CD14-positive monocyte (primary cell): ENCODE results near the gene SLC10A1. TPM values are rescaled to one million over a fixed set of nuclear protein-coding genes. Genes with fewer than 3 reads are reported as not detected.

ENCODE experiments used
- DNase-seq, 3 donors: peaks; one replicate each; pipeline ENCODE4 v3.0.0-alpha.2; 2011 to 2022
- H2AFZ ChIP-seq: 2 replicates; pipeline ENCODE4 v1.6.0; 2012; ENCODE audit warnings: mild to moderate bottlenecking, low read depth, low read length, inconsistent platforms; ENCODE audit not compliant: insufficient read depth, poor library complexity, severe bottlenecking
- H3K27ac ChIP-seq, 2 donors: 1 replicate in 1 of 2; 2 replicates in 1 of 2; pipeline ENCODE4 v1.5.1; 2012 to 2013; ENCODE audit warnings: low read length in 2 of 2, control low read depth in 1 of 2, inconsistent platforms in 1 of 2, low read depth in 1 of 2, mild to moderate bottlenecking in 1 of 2
- H3K27me3 ChIP-seq, 2 donors: one replicate each; pipeline versions ENCODE4 v1.6.0 to v1.6.1; 2011 to 2013; ENCODE audit warnings: low read length in 2 of 2; ENCODE audit not compliant: control insufficient read depth in 2 of 2, insufficient read depth in 2 of 2
- H3K36me3 ChIP-seq, 2 donors: replicated peaks in 1 of 2; 1 replicate in 1 of 2; 2 replicates in 1 of 2; pipeline versions ENCODE4 v1.5.1 to v1.6.1; 2012 to 2013; ENCODE audit warnings: low read length in 2 of 2, control low read depth in 1 of 2, inconsistent platforms in 1 of 2, mild to moderate bottlenecking in 1 of 2; ENCODE audit not compliant: insufficient read depth in 2 of 2, control insufficient read depth in 1 of 2
- H3K4me1 ChIP-seq, 2 donors: 1 replicate in 1 of 2; 2 replicates in 1 of 2; pipeline versions ENCODE4 v1.5.1 to v1.6.1; 2012 to 2013; ENCODE audit warnings: low read length in 2 of 2, control low read depth in 1 of 2, inconsistent platforms in 1 of 2, mild to moderate bottlenecking in 1 of 2, moderate library complexity in 1 of 2; ENCODE audit not compliant: insufficient read depth in 2 of 2, control insufficient read depth in 1 of 2
- H3K4me2 ChIP-seq: replicated peaks from 2 replicates; pipeline ENCODE3; 2012; ENCODE audit warnings: low read length, moderate library complexity, mild to moderate bottlenecking; ENCODE audit not compliant: poor library complexity, severe bottlenecking; ENCODE audit errors: extremely low read depth
- H3K4me3 ChIP-seq, 3 experiments: fragments of 200-600 bp in 1 of 3; sonication (generic) in 1 of 3; replicated peaks in 1 of 3; 1 replicate in 2 of 3; 2 replicates in 1 of 3; pipeline ENCODE4 v1.5.1; 2011 to 2013; ENCODE audit warnings: low read length in 3 of 3, mild to moderate bottlenecking in 3 of 3, control low read depth in 2 of 3, low read depth in 2 of 3, inconsistent platforms in 1 of 3, moderate library complexity in 1 of 3
- H3K79me2 ChIP-seq: 2 replicates; pipeline ENCODE4 v1.6.0; 2012; ENCODE audit warnings: mild to moderate bottlenecking, control low read depth, inconsistent platforms, low read length, moderate library complexity; ENCODE audit not compliant: insufficient read depth
- H3K9ac ChIP-seq: 2 replicates; pipeline ENCODE4 v1.6.0; 2017; ENCODE audit warnings: low read length, mild to moderate bottlenecking; ENCODE audit not compliant: insufficient read depth, poor library complexity, severe bottlenecking
- H3K9me3 ChIP-seq, 2 donors: replicated peaks in 1 of 2; 1 replicate in 1 of 2; 2 replicates in 1 of 2; pipeline versions ENCODE4 v1.5.1 to v1.6.1; 2012 to 2013; ENCODE audit warnings: low read length in 2 of 2, control low read depth in 1 of 2; ENCODE audit not compliant: control insufficient read depth in 1 of 2, insufficient read depth in 1 of 2
- H4K20me1 ChIP-seq: 2 replicates; pipeline ENCODE4 v1.6.0; 2012; ENCODE audit warnings: mild to moderate bottlenecking, low read length, control low read depth, moderate library complexity; ENCODE audit not compliant: insufficient read depth
- H3K27ac Mint-ChIP-seq, 7 donors: one replicate each; pipeline ENCODE4 v1.8.0; 2020; ENCODE audit warnings: mild to moderate bottlenecking in 7 of 7, mixed read lengths in 7 of 7, moderate library complexity in 6 of 7, inconsistent platforms in 2 of 7
- H3K27me3 Mint-ChIP-seq, 3 donors: one replicate each; pipeline ENCODE4 v1.8.0; 2021 to 2022; ENCODE audit warnings: low read depth in 3 of 3, mild to moderate bottlenecking in 3 of 3, mixed read lengths in 3 of 3, moderate library complexity in 3 of 3, inconsistent platforms in 1 of 3
- H3K36me3 Mint-ChIP-seq, 2 donors: one replicate each; pipeline ENCODE4 v1.8.0; 2020; ENCODE audit warnings: mixed read lengths in 2 of 2, inconsistent platforms in 1 of 2, mild to moderate bottlenecking in 1 of 2
- H3K4me1 Mint-ChIP-seq: one replicate; pipeline ENCODE4 v1.8.0; 2020; ENCODE audit warnings: mild to moderate bottlenecking, mixed read lengths
- H3K4me3 Mint-ChIP-seq, 2 donors: one replicate each; pipeline ENCODE4 v1.8.0; 2020; ENCODE audit warnings: mild to moderate bottlenecking in 2 of 2, mixed read lengths in 2 of 2, moderate library complexity in 1 of 2
- H3K9me3 Mint-ChIP-seq, 7 donors: one replicate each; pipeline ENCODE4 v1.8.0; 2020 to 2022; ENCODE audit warnings: mixed read lengths in 7 of 7, mild to moderate bottlenecking in 6 of 7, moderate library complexity in 6 of 7, inconsistent platforms in 2 of 7
- WGBS: methylation state at CpG from one replicate; pipeline ENCODE4 v1.1.5; 2013; ENCODE audit warnings: missing lambda C conversion rate; ENCODE audit not compliant: insufficient coverage; 5-methylcytosine and 5-hydroxymethylcytosine counted together
- intact Hi-C, 2 donors: fragments of 100-400 bp; cut with micrococcal nuclease; formaldehyde crosslinking; loops; one replicate each; pipeline versions ENCODE4 v1.15.0 to v1.15.1; 2023
- polyA plus RNA-seq, 3 donors: library from polyadenylated mRNA; depleted of rRNA in 1 of 3; unstranded in 2 of 3; stranded (reverse) in 1 of 3; fragments of 300-500 nt in 2 of 3; fragments of >200 nt in 1 of 3; fragmentation: Illumina TruSeq in 2 of 3; gene quantifications; 1 replicate in 2 of 3; 2 replicates in 1 of 3; pipeline ENCODE4 v1.2.3, GENCODE V29; 2012 to 2021
- TF ChIP-seq, protein P1 (sequence below): fragments of 200-600 bp; IDR thresholded peaks from one replicate; pipeline ENCODE4 v1.8.0; 2022; ENCODE audit warnings: antibody characterized with exemption, mild to moderate bottlenecking

The SLC10A1 gene
- polyA plus RNA-seq, 3 donors: 0.09 TPM; not detected in 2

DNA sequence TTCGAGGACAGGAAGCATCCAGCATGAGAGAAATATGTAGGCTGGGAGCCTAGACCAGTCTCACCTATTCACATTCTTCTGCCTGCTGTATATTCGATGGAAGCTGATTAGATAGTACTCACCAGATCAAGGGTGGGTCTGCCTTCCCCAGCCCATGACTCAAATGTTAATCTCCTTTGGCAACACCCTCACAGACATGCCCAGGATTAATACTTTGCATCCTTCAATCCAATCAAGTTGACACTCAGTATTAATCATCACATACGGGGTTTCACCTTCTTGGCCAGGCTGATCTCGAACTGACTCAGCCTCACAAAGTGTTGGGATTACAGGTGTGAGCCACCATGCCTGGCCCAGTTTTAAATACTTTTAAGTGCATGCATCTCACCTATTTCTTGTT, 30.5 kb upstream of the SLC10A1 start:
- no peak for DNase-seq
- H4K20me1 ChIP-seq: no peaks in the 10 kb centered on the region
- H3K27me3 Mint-ChIP-seq: peaks cover 2 to 7% (median 3%) of the 10 kb centered on the region in 3 donors
- H3K9ac ChIP-seq: no peak overlapping the region
- H3K9me3 ChIP-seq: no peaks in the 10 kb centered on the region
- H2AFZ ChIP-seq: no peak overlapping the region
- H3K27ac ChIP-seq: no peak overlapping the region
- H3K4me3 ChIP-seq: no peak overlapping the region
- H3K4me3 Mint-ChIP-seq: no peak overlapping the region
- TF ChIP-seq, protein P1, sequence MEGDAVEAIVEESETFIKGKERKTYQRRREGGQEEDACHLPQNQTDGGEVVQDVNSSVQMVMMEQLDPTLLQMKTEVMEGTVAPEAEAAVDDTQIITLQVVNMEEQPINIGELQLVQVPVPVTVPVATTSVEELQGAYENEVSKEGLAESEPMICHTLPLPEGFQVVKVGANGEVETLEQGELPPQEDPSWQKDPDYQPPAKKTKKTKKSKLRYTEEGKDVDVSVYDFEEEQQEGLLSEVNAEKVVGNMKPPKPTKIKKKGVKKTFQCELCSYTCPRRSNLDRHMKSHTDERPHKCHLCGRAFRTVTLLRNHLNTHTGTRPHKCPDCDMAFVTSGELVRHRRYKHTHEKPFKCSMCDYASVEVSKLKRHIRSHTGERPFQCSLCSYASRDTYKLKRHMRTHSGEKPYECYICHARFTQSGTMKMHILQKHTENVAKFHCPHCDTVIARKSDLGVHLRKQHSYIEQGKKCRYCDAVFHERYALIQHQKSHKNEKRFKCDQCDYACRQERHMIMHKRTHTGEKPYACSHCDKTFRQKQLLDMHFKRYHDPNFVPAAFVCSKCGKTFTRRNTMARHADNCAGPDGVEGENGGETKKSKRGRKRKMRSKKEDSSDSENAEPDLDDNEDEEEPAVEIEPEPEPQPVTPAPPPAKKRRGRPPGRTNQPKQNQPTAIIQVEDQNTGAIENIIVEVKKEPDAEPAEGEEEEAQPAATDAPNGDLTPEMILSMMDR: no peak
- no peak overlapping the region for H3K27ac Mint-ChIP-seq
- H3K4me2 ChIP-seq: no peak overlapping the region
- peaks cover 0 to 3% (median 0%) of the 10 kb centered on the region in 7 donors for H3K9me3 Mint-ChIP-seq
- intact Hi-C loops: no loop called here
- H3K36me3 Mint-ChIP-seq: no peaks in the 10 kb centered on the region
- H3K4me1 ChIP-seq: no peaks in the 10 kb centered on the region
- WGBS: 86% methylated on average over 2 of the region's 4 CpGs
- H3K79me2 ChIP-seq: no peaks in the 10 kb centered on the region
- no peaks in the 10 kb centered on the region for H3K36me3 ChIP-seq
- H3K4me1 Mint-ChIP-seq: no peaks in the 10 kb centered on the region
- H3K27me3 ChIP-seq: no peaks in the 10 kb centered on the region

DNA sequence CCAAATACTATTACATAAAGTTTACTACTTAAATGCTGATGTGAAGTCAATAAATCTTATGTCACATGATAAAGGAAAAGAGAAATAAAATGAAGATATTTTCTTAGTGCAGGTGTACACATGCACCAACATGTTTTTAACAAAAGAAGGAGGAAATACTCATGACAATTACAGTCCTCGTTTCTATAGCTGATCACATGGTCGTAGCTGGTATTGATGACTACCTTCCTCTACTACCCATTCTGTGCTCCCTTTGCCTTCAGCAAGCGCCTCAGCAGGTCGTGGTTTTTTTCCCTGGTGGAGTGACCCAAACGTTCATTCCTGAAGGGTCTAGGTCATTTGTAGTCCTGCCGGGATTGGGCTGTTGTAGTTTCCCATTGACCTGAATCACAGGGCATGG, 25.4 kb upstream of the SLC10A1 start:
- no peaks in the 10 kb centered on the region for H3K9me3 ChIP-seq
- H3K4me2 ChIP-seq: no peak overlapping the region
- no peaks in the 10 kb centered on the region for H3K27me3 ChIP-seq
- Mint-ChIP-seq H3K36me3 (no peaks in the 10 kb centered on the region), H3K4me3 (no peak overlapping the region), H3K27ac (no peak overlapping the region), H3K27me3 (peaks cover 2% of the 10 kb centered on the region in 3 donors), H3K4me1 (peaks cover 2% of the 10 kb centered on the region), H3K9me3 (peaks cover 0 to 3% (median 0%) of the 10 kb centered on the region in 7 donors)
- TF ChIP-seq, protein P1: no peak
- no peaks in the 10 kb centered on the region for H3K79me2 ChIP-seq
- DNase-seq: no peak
- no peak overlapping the region for H3K27ac ChIP-seq
- intact Hi-C loops: no loop called here
- no peak overlapping the region for H3K9ac ChIP-seq
- H3K36me3 ChIP-seq: no peaks in the 10 kb centered on the region
- WGBS: 79% methylated on average over 4 of the region's 6 CpGs
- no peak overlapping the region for H2AFZ ChIP-seq
- no peaks in the 10 kb centered on the region for H3K4me1 ChIP-seq
- no peaks in the 10 kb centered on the region for H4K20me1 ChIP-seq
- H3K4me3 ChIP-seq: no peak overlapping the region
